Left lobe of liver (tissue), 2 donors: ENCODE data around the gene BTN2A1. TPM values are rescaled to one million over a fixed set of nuclear protein-coding genes. Genes with fewer than 3 reads are reported as not detected.
"Not testable (repeated sequence)": the region's sequence is repeated elsewhere in the genome, so short reads cannot be mapped to it uniquely, and the experiment has no call there.

ENCODE experiments used
- ATAC-seq: fragments of 200-7000 bp; cut with Tn5 transposase; one replicate; pipeline ENCODE4 v1.9.1; 2020; ENCODE audit warnings: mild to moderate bottlenecking, moderate library complexity
- DNase-seq: peaks from one replicate; pipeline ENCODE4 v3.0.0-alpha.2; 2020; ENCODE audit warnings: low spot score
- total RNA-seq: library from RNA; stranded (reverse); gene quantifications from one replicate; pipeline ENCODE4 v1.2.1, GENCODE V29; 2021
- donor health status: DM: no; HTN: no; CAD: no; lungs with moderate emphysema.
- donor health status: DM: no; HTN: yes; CAD: no.

The BTN2A1 gene
- total RNA-seq, 1 donor from 2014 or later: 5.0 TPM

DNA sequence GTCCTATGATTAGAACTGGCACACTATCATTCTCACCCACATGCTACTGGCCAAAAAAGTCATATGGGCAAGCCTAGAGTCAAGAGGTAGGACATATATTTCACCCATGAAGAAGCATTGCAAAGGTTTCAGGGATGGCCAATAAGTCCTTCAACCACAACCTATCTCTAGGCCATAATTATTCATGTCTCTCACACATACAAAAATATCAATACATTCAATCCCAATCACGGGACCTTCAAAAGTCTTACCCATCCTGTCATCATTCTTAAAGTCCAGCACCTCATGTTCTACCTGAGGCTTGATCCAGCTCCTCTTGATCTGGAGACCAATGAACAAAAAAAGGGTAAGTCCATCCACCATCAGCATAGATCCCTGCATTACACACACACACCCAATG, 29.7 kb downstream of the BTN2A1 start:
- ATAC-seq (no peak), DNase-seq (no peak)

DNA sequence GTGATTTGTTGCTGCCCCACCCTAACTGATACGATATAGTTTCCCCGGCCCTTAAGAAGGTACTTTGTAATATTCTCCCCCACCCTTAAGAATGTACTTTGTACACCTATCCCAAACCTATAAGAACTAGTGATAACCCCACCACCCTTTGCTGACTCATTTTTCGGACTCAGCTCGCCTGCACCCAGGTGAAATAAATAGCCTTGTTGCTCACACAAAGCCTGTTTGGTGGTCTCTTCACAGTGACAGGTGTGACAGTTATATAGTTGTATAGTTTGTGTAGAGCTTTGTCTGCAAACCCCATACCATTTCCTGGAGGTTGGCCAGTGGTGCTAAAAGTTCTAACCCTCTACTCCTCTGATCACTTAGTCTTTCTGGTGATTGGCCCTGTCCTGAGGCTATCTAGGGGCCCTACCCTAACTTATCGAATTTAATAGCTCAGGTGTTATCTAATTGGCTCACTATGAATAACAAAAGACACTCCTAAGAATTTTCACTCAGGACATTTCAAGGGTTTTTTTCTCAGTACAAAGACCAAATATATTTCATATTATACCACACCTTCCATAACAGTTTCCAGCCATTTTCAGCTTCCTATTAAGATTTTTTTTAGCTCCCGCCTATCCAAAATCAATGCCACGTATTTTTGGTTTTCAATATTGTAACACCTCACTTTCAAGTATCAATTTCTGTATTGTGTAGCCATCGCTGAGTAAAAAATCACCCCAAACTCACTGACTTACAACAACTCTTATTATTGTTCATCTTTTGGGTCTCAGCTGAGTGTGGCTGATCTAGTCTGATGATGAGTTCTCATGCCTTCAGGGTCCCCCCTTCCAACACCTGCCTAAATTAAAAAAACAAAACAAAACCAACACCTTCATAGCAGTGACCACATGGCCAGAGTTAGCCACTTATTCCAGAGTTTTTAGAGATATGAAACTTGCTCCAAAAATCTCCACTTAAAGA, 32.5 kb downstream of the BTN2A1 start:
- DNase-seq (no peak), ATAC-seq (no peak)

DNA sequence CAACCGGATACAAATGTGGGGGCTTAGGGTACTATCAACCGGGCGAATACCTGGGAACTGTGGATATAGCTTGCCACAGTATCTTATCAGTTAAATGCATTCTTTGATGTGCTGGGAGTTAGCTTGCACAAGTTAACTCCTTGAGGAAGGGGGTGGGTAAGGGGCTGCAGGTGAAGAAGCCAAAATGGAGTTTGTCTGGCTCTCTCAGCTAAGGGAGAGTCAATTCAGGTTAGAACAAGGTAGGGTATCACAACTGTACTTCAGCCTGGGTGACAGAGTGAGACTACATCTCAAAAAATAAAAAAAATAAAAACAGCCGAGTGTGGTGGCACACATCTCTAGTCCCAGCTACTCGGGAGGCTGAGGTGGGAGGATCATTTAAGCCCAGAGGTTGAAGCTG, 33.8 kb downstream of the BTN2A1 start:
- ATAC-seq (no peak), DNase-seq (no peak)

DNA sequence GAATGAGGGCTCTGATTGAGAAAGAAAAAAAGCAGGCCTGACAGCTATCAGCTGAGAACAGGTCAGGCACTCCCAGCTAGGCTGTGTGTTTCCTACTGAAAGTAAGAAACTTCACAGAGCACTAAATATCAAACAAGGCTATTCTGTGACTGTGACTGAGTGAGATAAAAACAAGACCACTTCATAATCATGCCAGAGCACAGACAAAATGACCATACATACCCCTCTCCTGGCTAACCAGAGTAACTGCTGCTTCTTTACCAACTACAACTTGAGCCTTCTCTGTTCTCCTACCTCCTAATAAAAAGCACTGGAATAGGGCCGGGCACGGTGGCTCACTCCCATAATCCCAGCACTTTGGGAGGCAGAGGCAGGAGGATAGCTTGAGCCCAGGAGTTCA, 35.5 kb downstream of the BTN2A1 start:
- ATAC-seq: no peak

DNA sequence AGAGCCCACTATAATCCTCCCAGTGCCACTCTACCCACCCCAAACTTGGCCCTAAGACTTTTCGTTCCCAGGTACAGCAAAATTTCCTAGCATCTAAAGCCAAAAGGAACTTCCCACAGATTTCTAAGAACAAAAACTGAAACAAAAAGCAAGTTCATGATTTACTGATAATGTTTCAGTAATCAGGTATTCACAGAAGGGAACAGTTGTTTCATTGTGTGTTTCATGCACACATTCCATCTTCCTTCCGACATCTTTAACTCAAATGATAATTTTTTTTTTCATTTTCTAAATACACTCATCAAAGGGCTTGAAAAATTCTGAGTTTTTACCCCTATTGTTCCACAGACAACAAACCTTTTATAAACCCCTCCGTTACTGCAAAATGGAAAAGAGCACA, 36.4 kb downstream of the BTN2A1 start:
- no peak for DNase-seq
- ATAC-seq: no peak

More for the DNA sequence above, 35.5 kb downstream of the BTN2A1 start:
- DNase-seq: no peak

DNA sequence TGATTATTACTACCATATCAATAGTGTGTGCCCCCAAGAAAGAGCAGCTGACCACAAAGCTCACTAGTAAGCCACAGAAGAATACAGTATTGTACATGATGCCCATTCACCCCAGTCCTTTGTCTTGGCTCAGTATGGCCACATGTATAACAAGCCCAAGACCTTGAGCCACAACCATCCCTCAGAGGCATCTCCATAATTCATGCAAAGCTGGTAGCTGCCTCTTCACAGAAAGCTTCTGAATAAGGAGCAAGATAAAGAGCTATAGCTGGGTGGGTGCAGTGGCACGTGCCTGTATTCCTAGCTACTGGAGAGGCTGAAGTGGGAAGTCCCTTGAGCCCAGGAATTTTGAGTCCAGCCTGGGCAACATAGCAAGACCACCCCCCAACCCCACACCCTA, 37.5 kb downstream of the BTN2A1 start:
- DNase-seq (no peak), ATAC-seq (no peak)

DNA sequence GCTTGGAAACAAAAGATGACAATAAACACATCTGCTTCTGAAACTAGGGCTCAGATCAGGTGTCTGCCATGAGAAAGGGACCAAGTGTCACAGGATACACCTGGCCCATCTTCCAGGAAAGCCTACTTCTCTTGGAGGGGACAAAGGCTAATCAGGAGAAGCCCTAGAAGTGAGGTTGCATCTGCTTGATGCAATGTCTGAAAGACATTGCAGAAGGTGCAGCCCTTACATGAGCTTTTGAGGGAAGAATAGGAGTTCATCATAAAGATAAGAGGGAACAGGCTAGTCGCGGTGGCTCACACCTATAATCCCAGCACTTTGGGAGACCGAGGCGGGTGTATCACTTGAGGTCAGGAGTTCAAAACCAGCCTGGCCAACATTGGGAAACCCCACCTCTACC, 39.9 kb downstream of the BTN2A1 start:
- ATAC-seq (no peak), DNase-seq (no peak)

DNA sequence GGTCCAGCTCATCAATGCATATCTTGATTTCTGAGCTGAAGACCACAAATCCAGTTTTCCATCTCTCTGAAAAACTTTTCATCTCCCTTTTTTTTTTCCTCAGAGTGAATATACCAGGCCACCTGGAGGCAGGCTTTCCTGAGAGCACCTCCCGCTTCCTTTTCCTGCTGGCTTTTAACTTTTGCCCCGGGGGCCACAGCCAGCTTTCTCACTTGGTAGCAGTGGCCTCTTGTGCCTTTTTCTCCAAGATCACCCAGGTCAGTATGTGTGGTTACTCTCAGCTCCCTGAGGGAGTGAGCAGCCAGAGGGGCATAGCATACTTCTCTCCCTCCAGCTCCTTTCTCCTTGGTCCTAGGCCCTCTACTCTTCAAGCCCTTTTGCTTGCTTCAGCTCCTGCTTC, 42.3 kb downstream of the BTN2A1 start, which contains the start of gene BTN1A1:
Gene BTN1A1 (plus strand): TSS at position 202 of the 400 bp plus-strand sequence. CDS start 984 bp downstream, outside the sequence.
- ATAC-seq (no peak), DNase-seq (no peak)

DNA sequence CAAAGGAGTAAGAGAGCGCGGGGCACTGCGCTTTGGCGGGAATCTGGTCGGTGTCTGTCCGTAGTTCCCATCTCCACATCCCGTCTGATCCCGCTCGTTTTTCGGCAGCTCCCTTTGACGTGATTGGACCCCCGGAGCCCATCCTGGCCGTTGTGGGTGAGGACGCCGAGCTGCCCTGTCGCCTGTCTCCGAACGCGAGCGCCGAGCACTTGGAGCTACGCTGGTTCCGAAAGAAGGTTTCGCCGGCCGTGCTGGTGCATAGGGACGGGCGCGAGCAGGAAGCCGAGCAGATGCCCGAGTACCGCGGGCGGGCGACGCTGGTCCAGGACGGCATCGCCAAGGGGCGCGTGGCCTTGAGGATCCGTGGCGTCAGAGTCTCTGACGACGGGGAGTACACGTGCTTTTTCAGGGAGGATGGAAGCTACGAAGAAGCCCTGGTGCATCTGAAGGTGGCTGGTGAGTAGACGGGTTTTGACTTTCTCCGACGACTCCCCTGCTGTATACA, 43.8 kb downstream of the BTN2A1 start:
- DNase-seq (no peak), ATAC-seq (peak; percentile 47)

DNA sequence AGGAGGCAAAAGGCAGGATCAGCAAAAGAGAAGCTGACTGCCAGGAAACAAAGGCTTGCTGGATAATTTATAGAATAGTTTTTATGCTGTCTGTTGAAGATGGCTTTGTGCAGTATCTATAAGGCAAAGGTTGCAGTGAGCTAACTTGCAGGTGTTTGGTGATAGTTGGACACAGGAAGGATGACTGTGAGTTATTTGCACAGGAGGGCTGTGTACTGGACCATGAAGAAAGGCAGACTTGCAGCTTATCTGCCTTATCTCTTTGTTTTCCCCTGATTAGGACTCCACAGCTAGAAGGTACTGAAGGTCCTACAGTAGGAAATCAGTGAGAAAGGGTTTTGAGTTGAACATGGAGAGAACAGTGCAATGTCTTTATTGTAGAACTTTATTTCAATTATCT, 44.4 kb downstream of the BTN2A1 start:
- ATAC-seq: no peak
- no peak for DNase-seq

DNA sequence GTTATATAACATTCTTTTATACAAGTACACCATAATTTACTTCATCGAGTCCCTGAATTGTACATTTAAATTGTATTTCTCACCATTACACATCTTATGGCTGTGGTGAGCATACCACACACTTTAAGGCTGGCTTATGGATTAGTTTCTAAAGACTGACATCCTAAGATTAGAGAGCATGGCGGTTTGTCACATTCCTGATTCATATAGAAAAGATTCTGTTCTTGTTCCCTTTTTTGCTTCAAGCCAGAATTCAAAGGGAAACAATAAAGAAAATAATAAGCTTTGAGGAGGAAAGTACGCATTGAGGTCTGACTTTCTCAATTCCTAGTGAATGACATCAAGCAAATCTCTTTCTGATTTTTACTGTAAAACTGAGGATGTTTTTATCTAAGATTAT, 44.9 kb downstream of the BTN2A1 start:
- DNase-seq (no peak), ATAC-seq (no peak)

DNA sequence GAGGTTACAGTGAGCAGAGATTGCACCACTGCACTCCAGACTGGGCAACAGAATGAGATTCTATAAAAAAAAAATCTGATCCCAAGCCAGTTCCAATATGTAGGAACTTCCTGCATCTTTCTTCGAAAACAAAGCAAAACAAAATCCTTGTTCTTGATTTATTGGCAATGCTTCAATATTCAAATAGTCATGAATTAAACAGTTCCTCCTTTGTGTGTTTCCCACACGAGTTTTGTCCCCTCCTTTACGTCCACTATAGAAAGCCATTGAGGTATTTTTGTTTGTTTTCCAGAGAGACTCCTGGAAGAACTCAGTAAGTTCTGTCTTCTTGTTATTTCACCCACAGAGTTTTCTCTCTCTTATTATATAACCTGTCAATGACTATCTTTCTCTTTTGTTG, 49.9 kb downstream of the BTN2A1 start:
- ATAC-seq (no peak), DNase-seq (no peak)

DNA sequence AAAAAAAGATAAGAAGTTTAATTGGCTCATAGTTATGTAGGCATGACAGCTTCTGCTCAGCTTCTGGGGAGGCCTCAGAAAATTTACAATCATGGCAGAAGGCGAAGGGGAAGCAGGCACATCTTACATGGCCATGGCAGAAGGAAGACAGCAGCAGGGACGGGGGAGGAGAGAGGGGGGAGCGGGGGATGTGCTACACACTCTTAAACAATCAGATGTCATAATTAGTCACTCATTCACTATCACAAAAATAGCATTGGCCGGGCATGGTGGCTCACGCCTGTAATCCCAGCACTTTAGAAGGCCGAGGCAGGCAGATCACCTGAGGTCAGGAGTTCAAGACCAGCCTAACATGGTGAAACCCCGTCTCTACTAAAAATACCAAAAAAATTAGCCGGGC, 53.3 kb downstream of the BTN2A1 start:
- ATAC-seq, DNase-seq: not testable (repeated sequence)

DNA sequence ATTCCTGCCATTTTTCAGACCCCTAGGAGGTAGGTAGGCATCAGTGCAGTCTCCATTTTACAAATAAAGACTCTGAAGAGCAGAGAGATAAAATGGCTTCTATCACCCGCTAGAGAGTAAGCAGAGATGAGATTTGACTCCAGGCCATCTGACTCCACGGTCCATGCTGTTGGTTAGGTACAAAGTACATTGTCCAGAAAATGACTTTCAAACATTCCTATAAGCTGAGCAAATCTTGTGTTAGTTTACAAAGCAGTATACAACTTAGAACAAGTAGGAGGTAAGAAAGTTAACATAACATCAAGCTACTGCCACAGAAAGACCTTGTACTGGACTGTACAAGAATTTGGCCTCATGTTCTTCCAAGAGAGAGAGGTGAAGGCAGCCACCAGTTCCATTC, 57.2 kb downstream of the BTN2A1 start:
- ATAC-seq (no peak), DNase-seq (no peak)

DNA sequence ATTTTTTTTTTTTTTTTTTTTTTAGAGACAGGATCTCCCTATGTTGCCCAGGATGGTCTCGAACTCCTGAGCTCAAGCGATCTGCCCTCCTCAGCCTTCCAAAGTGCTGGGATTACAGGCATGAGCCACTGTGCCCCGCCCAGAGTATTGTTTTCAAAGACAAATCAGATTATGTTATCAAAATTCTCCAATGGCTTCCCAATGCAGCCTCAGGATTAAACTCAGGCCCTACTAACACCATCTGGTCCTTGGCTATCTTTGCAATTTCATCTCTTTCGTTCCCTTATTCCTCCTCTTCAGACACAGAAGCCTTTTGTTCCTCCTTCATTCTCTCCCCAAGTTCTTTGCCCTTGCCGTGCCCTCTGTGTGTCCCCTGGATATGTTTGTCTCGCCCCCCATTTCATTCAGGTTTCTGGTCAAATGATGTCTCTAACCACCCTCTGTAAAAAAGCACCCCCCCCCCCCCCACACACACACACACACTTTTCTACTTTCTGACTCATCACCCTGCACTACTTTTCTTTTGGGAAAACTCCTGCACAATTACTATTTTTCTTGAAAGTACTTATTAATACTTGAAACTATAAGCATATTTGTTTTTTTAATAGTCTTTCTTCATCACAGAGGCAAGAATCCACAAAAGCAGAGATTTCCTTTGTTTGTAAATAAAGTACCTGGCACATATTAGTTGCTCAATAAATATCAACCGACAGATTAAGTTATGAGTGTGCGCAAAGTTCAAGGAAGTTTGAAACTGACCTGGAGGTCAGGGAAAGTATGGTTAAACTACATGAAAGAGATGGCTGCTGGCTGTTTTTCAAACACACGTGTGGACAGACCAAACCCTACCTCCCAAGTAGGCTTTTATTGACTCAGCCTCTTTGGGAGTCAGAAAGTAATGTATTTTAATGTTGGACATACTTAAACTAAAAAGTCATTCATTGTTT, 59.0 kb downstream of the BTN2A1 start:
- ATAC-seq: no peak
- DNase-seq: no peak

Other genes with a start within 250 kb of the BTN2A1 start
- gene BTN3A2, start 92.8 kb upstream of the BTN2A1 start, total RNA-seq: 19.3 TPM
- 3.0 TPM for gene BTN2A2, start 74.8 kb upstream of the BTN2A1 start, total RNA-seq
- gene BTN3A1, start 55.7 kb upstream of the BTN2A1 start, total RNA-seq: 9.5 TPM
- gene BTN3A3, start 17.5 kb upstream of the BTN2A1 start, total RNA-seq: 12.4 TPM
- not detected for gene BTN1A1, start 42.3 kb downstream of the BTN2A1 start, total RNA-seq
- 4.7 TPM for gene HMGN4, start 80.4 kb downstream of the BTN2A1 start, total RNA-seq
- gene ABT1, start 139.0 kb downstream of the BTN2A1 start, total RNA-seq: 7.3 TPM
- gene ZNF322, start 201.8 kb downstream of the BTN2A1 start, total RNA-seq: 7.8 TPM